ENCODE results near the gene MILR1. TPM values are rescaled to one million over a fixed set of nuclear protein-coding genes. Genes with fewer than 3 reads are reported as not detected.

Gene MILR1
- polyA plus RNA-seq, 1 experiment = 0.75 TPM

GRCh38 chr17:64500487-64500859 is 51.6 kb downstream of the MILR1 start:
- Histone ChIP-seq H3K27me3 (ENCODE audit: control insufficient read depth, insufficient read depth, low read length) (no peaks in the 10 kb centered on the region), H3K36me3 (ENCODE audit: control insufficient read depth, insufficient read depth, low read length) (peaks cover 36% of the 10 kb centered on the region), H3K4me3 (ENCODE audit: low read depth, low read length) (no peak overlapping the region)
- ChIA-PET POLR2A (interaction anchor here (0.6 kb wide), 1 partner anchor 167 kb away, joined by 5 read pairs; no protein-coding TSS in a partner anchor), CTCF (interaction anchor here (0.8 kb wide), 1 partner anchor 80 kb away, joined by 3 read pairs; no protein-coding TSS in a partner anchor)
- no peak for DNase-seq (ENCODE audit: low read depth)
- no peak for TF ChIP-seq CTCF (IDR thresholded peaks at IDR 0.05; ENCODE audit: insufficient read depth, low read depth, low read length)

GRCh38 chr17:64500862-64501765 is 52.2 kb downstream of the MILR1 start:
- ChIA-PET CTCF (interaction anchor here (0.8 to 7.5 kb wide), 3 partner anchors 9 to 81 kb away, joined by 3 to 33 read pairs (median 4); no protein-coding TSS in a partner anchor), POLR2A (no interaction called here)
- Histone ChIP-seq H3K36me3 (ENCODE audit: control insufficient read depth, insufficient read depth, low read length) (peaks cover 36% of the 10 kb centered on the region), H3K4me3 (ENCODE audit: low read depth, low read length) (no peak overlapping the region), H3K27me3 (ENCODE audit: control insufficient read depth, insufficient read depth, low read length) (no peaks in the 10 kb centered on the region)
- DNase-seq (ENCODE audit: low read depth) = no peak
- no peak for TF ChIP-seq CTCF (IDR thresholded peaks at IDR 0.05; ENCODE audit: insufficient read depth, low read depth, low read length)

- DNase-seq (ENCODE audit: low read depth) = no peak
- ChIA-PET POLR2A (no interaction called here), CTCF (interaction anchor here (1.3 to 7.5 kb wide), 2 partner anchors 10 to 82 kb away, joined by 4 to 33 read pairs; no protein-coding TSS in a partner anchor)
- Histone ChIP-seq H3K4me3 (ENCODE audit: low read depth, low read length) (no peak overlapping the region), H3K27me3 (ENCODE audit: control insufficient read depth, insufficient read depth, low read length) (no peaks in the 10 kb centered on the region), H3K36me3 (ENCODE audit: control insufficient read depth, insufficient read depth, low read length) (peaks cover 36% of the 10 kb centered on the region)
- no peak for TF ChIP-seq CTCF (IDR thresholded peaks at IDR 0.05; ENCODE audit: insufficient read depth, low read depth, low read length)
Observed at GRCh38 chr17:64502021-64502420, 53.1 kb downstream of the MILR1 start.

GRCh38 chr17:64502809-64503208 is 53.9 kb downstream of the MILR1 start:
- Histone ChIP-seq H3K27me3 (ENCODE audit: control insufficient read depth, insufficient read depth, low read length) (no peaks in the 10 kb centered on the region), H3K36me3 (ENCODE audit: control insufficient read depth, insufficient read depth, low read length) (peaks cover 35% of the 10 kb centered on the region), H3K4me3 (ENCODE audit: low read depth, low read length) (no peak overlapping the region)
- DNase-seq (ENCODE audit: low read depth) = no peak
- no peak for TF ChIP-seq CTCF (IDR thresholded peaks at IDR 0.05; ENCODE audit: insufficient read depth, low read depth, low read length)
- POLR2A ChIA-PET = no interaction called here
- CTCF ChIA-PET = interaction anchor here (1.3 to 7.5 kb wide), 2 partner anchors 11 to 83 kb away, joined by 4 to 33 read pairs; no protein-coding TSS in a partner anchor

- POLR2A ChIA-PET = no interaction called here
- no peak for TF ChIP-seq CTCF (IDR thresholded peaks at IDR 0.05; ENCODE audit: insufficient read depth, low read depth, low read length)
- Histone ChIP-seq H3K36me3 (ENCODE audit: control insufficient read depth, insufficient read depth, low read length) (peaks cover 34% of the 10 kb centered on the region), H3K27me3 (ENCODE audit: control insufficient read depth, insufficient read depth, low read length) (no peaks in the 10 kb centered on the region), H3K4me3 (ENCODE audit: low read depth, low read length) (no peak overlapping the region)
- CTCF ChIA-PET = interaction anchor here (0.7 to 7.5 kb wide), 3 partner anchors 12 to 637 kb away, joined by 3 to 33 read pairs (median 4); no protein-coding TSS in a partner anchor
- DNase-seq (ENCODE audit: low read depth) = no peak
Observed at GRCh38 chr17:64503341-64503740, 54.4 kb downstream of the MILR1 start.
